ENCODE results near the gene PRKCE.
"Not testable (repeated sequence)": the region's sequence is repeated elsewhere in the genome, so short reads cannot be mapped to it uniquely, and the experiment has no call there.

PRKCE gene

GRCh38 chr2:46198164-46198883 lies 546.8 kb downstream of the PRKCE start:
- no peak for DNase-seq (ENCODE audit: low read depth)

- DNase-seq (ENCODE audit: low read depth) = no peak
Measured at GRCh38 chr2:46198966-46199365, 547.5 kb downstream of the PRKCE start.

- DNase-seq (ENCODE audit: low read depth) = no peak
Measured at GRCh38 chr2:46200100-46200690, 548.7 kb downstream of the PRKCE start.

GRCh38 chr2:46200861-46201605 lies 549.6 kb downstream of the PRKCE start:
- DNase-seq (ENCODE audit: low read depth) = no peak

GRCh38 chr2:46202453-46202852 lies 551.0 kb downstream of the PRKCE start:
- DNase-seq (ENCODE audit: low read depth) = no peak

- DNase-seq (ENCODE audit: low read depth) = no peak
Measured at GRCh38 chr2:46202987-46203386, 551.5 kb downstream of the PRKCE start.

DNA sequence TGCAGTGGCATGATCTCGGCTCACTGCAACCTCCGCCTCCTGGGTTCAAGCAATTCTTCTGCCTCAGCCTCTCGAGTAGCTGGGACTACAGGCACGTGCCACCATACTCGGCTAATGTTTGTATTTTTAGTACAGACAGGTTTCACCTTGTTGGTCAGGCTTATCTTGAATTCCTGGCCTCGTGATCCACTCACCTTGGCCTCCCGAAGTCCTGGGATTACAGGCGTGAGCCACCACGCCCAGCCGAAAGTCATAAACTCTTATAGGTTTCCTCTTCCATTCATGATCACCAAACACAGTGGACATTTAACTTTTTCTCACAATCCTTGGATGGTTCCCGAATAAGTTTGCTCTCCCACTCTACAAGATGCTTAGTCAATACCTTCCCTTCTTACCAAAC lies 552.2 kb downstream of the PRKCE start:
- not testable (repeated sequence) for DNase-seq (ENCODE audit: low read depth)

- DNase-seq (ENCODE audit: low read depth) = no peak
Measured at GRCh38 chr2:46207591-46207990, 556.1 kb downstream of the PRKCE start.

GRCh38 chr2:46208766-46209165 lies 557.3 kb downstream of the PRKCE start:
- DNase-seq (ENCODE audit: low read depth) = no peak

GRCh38 chr2:46210063-46210462 lies 558.6 kb downstream of the PRKCE start:
- no peak for DNase-seq (ENCODE audit: low read depth)

- no peak for DNase-seq (ENCODE audit: low read depth)
Measured at GRCh38 chr2:46211461-46211860, 560.0 kb downstream of the PRKCE start.

DNA sequence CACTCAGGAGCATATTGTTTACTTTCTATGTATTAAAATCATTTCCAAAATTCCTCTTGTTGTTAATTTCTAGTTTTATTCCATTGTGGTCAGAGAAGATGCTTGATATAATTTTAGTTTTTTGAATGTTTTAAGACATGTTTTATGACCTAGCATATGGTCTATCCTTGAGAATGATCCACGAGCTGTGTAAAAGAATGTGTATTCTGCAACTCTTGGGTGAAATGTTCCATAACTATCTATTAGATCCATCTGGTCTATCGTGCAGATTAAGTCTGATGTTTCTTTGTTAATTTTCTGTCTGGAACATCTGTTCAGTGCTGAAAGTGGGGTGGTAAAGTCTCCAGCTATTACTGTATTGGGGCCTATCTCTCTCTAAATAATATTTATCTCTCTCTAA lies 562.4 kb downstream of the PRKCE start:
- DNase-seq (ENCODE audit: low read depth) = no peak

GRCh38 chr2:46216213-46216612 lies 564.7 kb downstream of the PRKCE start:
- no peak for DNase-seq (ENCODE audit: low read depth)

GRCh38 chr2:46223514-46223913 lies 572.0 kb downstream of the PRKCE start:
- DNase-seq (ENCODE audit: low read depth) = not testable (repeated sequence)

DNA sequence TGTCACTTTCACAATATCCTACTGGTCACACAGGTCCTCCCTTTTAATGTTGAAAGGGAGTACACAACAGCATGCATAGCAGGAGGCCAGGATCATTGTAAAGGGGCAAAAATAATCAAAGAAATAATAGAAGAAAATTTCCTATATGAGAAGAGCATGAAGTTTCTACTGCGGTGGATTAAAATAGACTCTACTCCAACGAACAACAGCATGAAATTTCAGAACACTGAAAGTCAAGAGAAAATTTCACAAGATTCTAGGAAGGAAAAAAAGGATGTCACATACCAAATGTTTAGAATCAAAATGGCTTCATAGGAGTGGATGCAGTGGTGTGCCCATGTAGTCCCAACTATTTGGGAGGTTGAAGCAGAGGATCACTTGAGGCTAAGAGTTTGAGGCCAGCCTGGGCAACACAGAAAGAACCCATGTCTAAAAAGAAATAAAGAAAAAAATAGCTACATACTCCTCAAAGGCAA lies 573.7 kb downstream of the PRKCE start:
- no peak for DNase-seq (ENCODE audit: low read depth)

DNA sequence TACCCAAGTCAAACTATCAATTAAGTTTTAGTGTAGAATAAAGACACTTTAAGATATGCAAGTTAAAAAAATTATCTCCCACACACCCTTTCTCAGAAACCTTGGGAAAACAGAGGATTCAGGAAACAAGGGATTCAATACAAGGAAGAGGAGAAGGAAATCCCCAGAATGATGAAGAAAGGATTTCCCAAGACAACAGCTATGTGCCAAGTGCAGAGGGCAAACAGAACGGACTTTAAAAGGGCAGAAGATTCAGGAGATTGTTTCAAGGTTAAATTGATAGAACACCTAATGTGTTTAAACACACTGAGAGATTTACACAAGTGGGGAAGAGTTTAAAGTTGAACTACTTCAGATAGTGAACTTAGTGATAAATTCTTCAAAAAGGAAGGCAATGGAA lies 574.3 kb downstream of the PRKCE start:
- no peak for DNase-seq (ENCODE audit: low read depth)

DNA sequence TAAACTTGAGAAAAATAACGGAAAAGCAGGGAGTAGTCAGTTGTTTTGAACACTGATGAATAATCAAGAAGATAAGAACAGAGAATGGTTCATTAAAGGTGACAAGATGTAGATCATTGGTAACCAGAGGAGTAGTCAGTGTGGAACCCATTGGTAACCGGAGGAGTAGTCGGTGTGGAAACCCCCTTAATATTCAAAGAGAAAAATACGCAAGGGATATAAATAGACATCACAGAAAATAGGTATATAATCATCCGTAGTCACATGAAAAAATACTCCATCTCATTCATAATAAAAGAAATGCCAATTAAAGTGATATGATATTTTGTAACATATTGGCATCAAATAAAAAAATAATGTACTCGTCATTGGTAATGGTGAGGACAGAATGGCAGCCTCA lies 575.1 kb downstream of the PRKCE start:
- no peak for DNase-seq (ENCODE audit: low read depth)

DNA sequence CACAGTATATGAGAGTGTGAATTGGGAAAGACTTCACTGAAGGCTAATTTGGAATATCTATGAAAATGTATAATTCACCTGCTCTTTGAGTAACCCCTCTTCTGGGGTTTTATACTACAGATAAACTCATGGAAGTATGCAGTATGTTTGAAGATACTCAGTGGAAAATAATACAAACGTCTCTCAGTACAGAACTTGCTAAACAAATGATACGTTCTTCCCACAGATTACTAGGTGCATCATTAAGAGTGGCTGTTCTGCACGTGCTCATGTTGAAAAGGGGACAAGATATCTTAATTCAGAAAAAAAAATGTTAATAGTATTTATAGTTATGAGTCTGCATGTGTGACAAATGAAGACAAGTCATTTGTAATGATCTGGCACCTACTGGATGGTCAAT lies 575.5 kb downstream of the PRKCE start:
- no peak for DNase-seq (ENCODE audit: low read depth)

- no peak for DNase-seq (ENCODE audit: low read depth)
Measured at GRCh38 chr2:46227674-46228289, 576.3 kb downstream of the PRKCE start.

- DNase-seq (ENCODE audit: low read depth) = no peak
Measured at GRCh38 chr2:46229134-46230063, 577.9 kb downstream of the PRKCE start.

DNA sequence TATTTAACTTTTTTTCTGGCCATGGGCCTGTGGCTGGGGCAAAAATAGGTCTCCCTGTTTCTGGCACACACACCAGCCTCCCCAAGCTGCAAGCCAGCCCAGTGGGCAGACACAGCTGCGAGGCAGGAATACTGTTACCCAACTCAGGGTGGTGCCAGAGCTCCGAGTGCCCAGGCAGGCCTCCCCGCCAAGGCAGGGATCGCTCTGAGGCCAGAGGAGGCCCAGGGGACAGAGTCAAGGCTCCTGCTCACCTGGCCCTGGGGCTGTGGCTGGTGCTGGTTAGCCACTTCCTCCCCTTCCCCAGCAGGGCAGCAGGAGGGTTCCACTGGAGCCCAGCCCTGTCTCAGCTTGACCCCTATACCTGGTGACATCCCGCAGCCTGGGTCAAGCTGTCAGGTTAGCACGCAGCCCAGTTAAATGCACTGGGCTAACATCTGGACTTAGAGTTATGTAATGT lies 578.7 kb downstream of the PRKCE start:
- no peak for DNase-seq (ENCODE audit: low read depth)

Data from stimulated activated CD8-positive, alpha-beta memory T cell treated with anti-CD3 and anti-CD28 coated beads, Interleukin-15, amount 100 ng/mL, for 1 hour (primary cell).